GM23338 (cell line): ENCODE results near the gene CEBPB. TPM values are rescaled to one million over a fixed set of nuclear protein-coding genes. Genes with fewer than 3 reads are reported as not detected.

ENCODE experiments used
- ATAC-seq: fragments of 200-7000 bp; cut with Tn5 transposase; 3 replicates; pipeline ENCODE4 v1.9.1; 2020
- DNase-seq: peaks from one replicate; pipeline ENCODE4 v3.0.0-alpha.2; 2015; ENCODE audit warnings: low spot score
- H2AFZ ChIP-seq: fragments of 200-600 bp; sonication (generic); 2 replicates; pipeline ENCODE4 v1.8.0; 2016; ENCODE audit warnings: antibody characterized with exemption, mild to moderate bottlenecking, moderate library complexity
- H3F3A ChIP-seq: fragments of 200-600 bp; sonication (generic); replicated peaks from 2 replicates; pipeline ENCODE4 v1.8.0; 2017; ENCODE audit warnings: antibody characterized with exemption, mixed run types, low read depth
- H3K27ac ChIP-seq: fragments of 200-600 bp; sonication (generic); 2 replicates; pipeline ENCODE4 v1.6.1; 2016; ENCODE audit warnings: low read depth
- H3K27me3 ChIP-seq: fragments of 200-600 bp; sonication (generic); 2 replicates; pipeline ENCODE4 v1.8.0; 2016; ENCODE audit warnings: mild to moderate bottlenecking, mixed run types, moderate library complexity; ENCODE audit not compliant: insufficient read depth
- H3K36me3 ChIP-seq: fragments of 200-600 bp; sonication (generic); 2 replicates; pipeline ENCODE4 v1.8.0; 2016; ENCODE audit warnings: mild to moderate bottlenecking; ENCODE audit not compliant: insufficient read depth
- H3K4me1 ChIP-seq: fragments of 200-600 bp; sonication (generic); 2 replicates; pipeline ENCODE4 v1.8.0; 2016; ENCODE audit warnings: mild to moderate bottlenecking, moderate library complexity; ENCODE audit not compliant: insufficient read depth
- H3K4me2 ChIP-seq: fragments of 200-600 bp; sonication (generic); 2 replicates; pipeline ENCODE4 v1.7.1; 2017; ENCODE audit warnings: mixed run types
- H3K4me3 ChIP-seq: fragments of 200-600 bp; sonication (generic); 2 replicates; pipeline ENCODE4 v1.6.1; 2016; ENCODE audit warnings: mixed run types
- H3K79me2 ChIP-seq: fragments of 200-600 bp; sonication (generic); replicated peaks from 2 replicates; pipeline ENCODE4 v1.8.0; 2017; ENCODE audit warnings: mild to moderate bottlenecking; ENCODE audit not compliant: insufficient read depth
- H3K9me2 ChIP-seq: fragments of 200-600 bp; sonication (generic); 2 replicates; pipeline ENCODE4 v1.8.0; 2017; ENCODE audit not compliant: insufficient read depth
- H4K20me1 ChIP-seq: fragments of 200-600 bp; sonication (generic); replicated peaks from 2 replicates; pipeline ENCODE4 v1.8.0; 2017; ENCODE audit warnings: mild to moderate bottlenecking; ENCODE audit not compliant: insufficient read depth
- H3K27ac Mint-ChIP-seq: 2 replicates; pipeline ENCODE4 v1.8.0; 2020; ENCODE audit warnings: inconsistent platforms, mild to moderate bottlenecking, moderate library complexity, mixed read lengths
- H3K27me3 Mint-ChIP-seq: 3 replicates; pipeline ENCODE4 v1.8.0; 2022; ENCODE audit warnings: low read depth, mild to moderate bottlenecking, moderate library complexity, mixed read lengths, inconsistent platforms; ENCODE audit not compliant: insufficient read depth, poor library complexity
- H3K36me3 Mint-ChIP-seq: 3 replicates; pipeline ENCODE4 v1.8.0; 2021; ENCODE audit warnings: low read depth, mild to moderate bottlenecking, inconsistent platforms, moderate library complexity, mixed read lengths
- H3K4me1 Mint-ChIP-seq: 3 replicates; pipeline ENCODE4 v1.8.0; 2020; ENCODE audit warnings: mild to moderate bottlenecking, inconsistent platforms, mixed read lengths
- H3K4me3 Mint-ChIP-seq: 3 replicates; pipeline ENCODE4 v1.8.0; 2021; ENCODE audit warnings: moderate library complexity, mild to moderate bottlenecking, inconsistent platforms, mixed read lengths
- H3K9me3 Mint-ChIP-seq: 3 replicates; pipeline ENCODE4 v1.8.0; 2020; ENCODE audit warnings: moderate library complexity, mild to moderate bottlenecking, inconsistent platforms, mixed read lengths
- EZH2 ChIP-seq: fragments of 200-600 bp; sonication (generic); IDR thresholded peaks from one replicate; pipeline ENCODE4 v1.8.0; 2017; ENCODE audit warnings: antibody characterized with exemption, mild to moderate bottlenecking, low read depth; ENCODE audit not compliant: unreplicated experiment
- EZH2phosphoT487 ChIP-seq: fragments of 200-600 bp; sonication (generic); IDR thresholded peaks from one replicate; pipeline ENCODE4 v1.8.1; 2018; ENCODE audit warnings: antibody characterized with exemption; ENCODE audit not compliant: unreplicated experiment
- STAT1 ChIP-seq: IDR thresholded peaks from one replicate; pipeline ENCODE4 v1.6.1; 2016; ENCODE audit warnings: antibody characterized with exemption; ENCODE audit not compliant: unreplicated experiment
- ZNF114 ChIP-seq: fragments of 250-450 bp; sonication (Bioruptor Pico); IDR thresholded peaks from 2 replicates; pipeline ENCODE4 v1.5.0; 2020; ENCODE audit warnings: mild to moderate bottlenecking, moderate library complexity
- ZNF331 ChIP-seq: fragments of 250-450 bp; sonication (Bioruptor Pico); IDR thresholded peaks from 2 replicates; pipeline ENCODE4 v1.5.0; 2020; ENCODE audit warnings: low read depth, mild to moderate bottlenecking, moderate library complexity
- polyA plus RNA-seq: library from polyadenylated mRNA; unstranded; fragments of >200 nt; fragmentation: Nextera tagmentation; extraction: Ambion mirVana; gene quantifications from 2 replicates; pipeline ENCODE4 v1.2.1, GENCODE V29; 2016
- total RNA-seq: library from RNA; depleted of rRNA; stranded (reverse); fragments of >200 nt; shearing (Covaris generic); gene quantifications from 2 replicates; pipeline ENCODE4 v1.2.3, GENCODE V29; 2014
- TF ChIP-seq, protein P1 (sequence below), 2 experiments: fragments of 200-600 bp in 1 of 2; sonication (generic) in 1 of 2; conservative IDR thresholded peaks; 2 replicates each; pipeline versions ENCODE4 v1.5.1 to v1.6.1; 2016 to 2017; ENCODE audit warnings: antibody characterized with exemption in 2 of 2, low read depth in 2 of 2, mild to moderate bottlenecking in 2 of 2, moderate library complexity in 1 of 2
- TF ChIP-seq, protein P2 (sequence below): fragments of 250-450 bp; sonication (Bioruptor Pico); IDR thresholded peaks from 2 replicates; pipeline ENCODE4 v1.5.0; 2020; ENCODE audit warnings: mild to moderate bottlenecking, moderate library complexity

CEBPB gene
- total and polyA plus RNA-seq, 2 experiments from 2014 or later, result 20.6 to 25.4 TPM

DNA sequence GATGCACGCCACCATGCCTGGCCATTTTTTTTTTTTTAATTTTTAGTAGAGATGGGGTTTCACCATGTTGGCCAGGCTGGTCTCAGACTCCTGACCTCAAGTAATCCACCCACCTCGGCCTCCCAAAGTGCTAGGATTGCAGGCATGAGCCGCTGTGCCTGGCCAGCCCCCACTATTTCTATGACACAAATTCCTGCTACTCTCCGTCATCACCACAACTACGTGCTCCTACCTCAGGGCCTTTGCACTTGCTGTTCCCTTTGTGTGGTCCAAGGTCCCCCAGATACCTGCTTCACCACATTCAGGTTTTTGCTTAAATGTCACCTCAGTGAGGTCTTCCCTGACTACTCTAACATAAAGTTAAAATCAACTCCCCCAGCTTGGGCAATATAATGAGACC lies 5.2 kb upstream of the CEBPB start (continued):
- TF ChIP-seq, protein P1, sequence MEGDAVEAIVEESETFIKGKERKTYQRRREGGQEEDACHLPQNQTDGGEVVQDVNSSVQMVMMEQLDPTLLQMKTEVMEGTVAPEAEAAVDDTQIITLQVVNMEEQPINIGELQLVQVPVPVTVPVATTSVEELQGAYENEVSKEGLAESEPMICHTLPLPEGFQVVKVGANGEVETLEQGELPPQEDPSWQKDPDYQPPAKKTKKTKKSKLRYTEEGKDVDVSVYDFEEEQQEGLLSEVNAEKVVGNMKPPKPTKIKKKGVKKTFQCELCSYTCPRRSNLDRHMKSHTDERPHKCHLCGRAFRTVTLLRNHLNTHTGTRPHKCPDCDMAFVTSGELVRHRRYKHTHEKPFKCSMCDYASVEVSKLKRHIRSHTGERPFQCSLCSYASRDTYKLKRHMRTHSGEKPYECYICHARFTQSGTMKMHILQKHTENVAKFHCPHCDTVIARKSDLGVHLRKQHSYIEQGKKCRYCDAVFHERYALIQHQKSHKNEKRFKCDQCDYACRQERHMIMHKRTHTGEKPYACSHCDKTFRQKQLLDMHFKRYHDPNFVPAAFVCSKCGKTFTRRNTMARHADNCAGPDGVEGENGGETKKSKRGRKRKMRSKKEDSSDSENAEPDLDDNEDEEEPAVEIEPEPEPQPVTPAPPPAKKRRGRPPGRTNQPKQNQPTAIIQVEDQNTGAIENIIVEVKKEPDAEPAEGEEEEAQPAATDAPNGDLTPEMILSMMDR (conservative IDR thresholded peaks at IDR 0.05; ENCODE audit: low read depth in 2 of 2), result no peak
- TF ChIP-seq ZNF114 (CRISPR knock-in tag) (no peak), EZH2 (no peak), STAT1 (no peak), ZNF331 (no peak), EZH2phosphoT487 (no peak)

DNA sequence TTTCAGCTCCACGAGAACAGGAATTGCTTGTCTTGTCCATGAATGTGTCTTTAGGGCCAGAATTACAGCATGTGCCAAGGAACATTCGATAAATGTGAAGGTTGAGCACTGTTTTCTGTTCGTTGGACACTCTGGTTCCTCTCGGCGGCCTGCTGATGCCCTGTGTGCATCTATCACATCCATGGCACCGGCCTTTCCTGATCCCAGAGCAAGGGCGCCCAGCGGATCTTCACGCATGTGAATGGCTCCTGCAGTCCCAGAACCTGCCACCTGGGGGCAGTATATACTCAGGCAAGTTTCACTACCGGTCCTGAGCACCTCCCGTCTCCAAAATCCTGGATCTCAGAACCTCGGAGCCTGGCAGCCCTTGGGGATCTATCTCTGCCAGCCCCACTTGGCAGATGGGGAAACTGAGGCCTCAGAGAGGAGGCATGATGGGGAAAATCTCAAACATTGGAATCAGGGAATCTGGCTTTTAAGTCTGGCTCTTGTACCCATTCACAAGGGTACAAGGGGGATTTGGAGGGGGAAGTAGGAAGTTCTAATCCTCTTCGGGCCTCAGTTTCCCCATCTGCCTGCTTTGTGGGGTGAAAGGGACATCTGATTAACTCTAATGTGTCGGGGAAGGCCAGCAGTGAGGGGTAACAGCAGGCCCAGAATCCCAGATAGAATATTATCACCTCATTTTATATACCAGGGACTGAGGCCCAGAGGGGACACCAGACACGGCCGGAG lies 4.3 kb upstream of the CEBPB start:
- Histone ChIP-seq H3K4me3 (no peak overlapping the region), H4K20me1 (no peaks in the 10 kb centered on the region), H3K79me2 (no peaks in the 10 kb centered on the region), H3K36me3 (no peaks in the 10 kb centered on the region), H3K27me3 (no peaks in the 10 kb centered on the region), H3K4me1 (peaks cover 6% of the 10 kb centered on the region), H3K27ac (no peak overlapping the region), H2AFZ (peak overlapping the region; percentile 70; the same call in 1 of the 2 replicates), H3K9me2 (no peaks in the 10 kb centered on the region), H3F3A (no peaks in the 10 kb centered on the region), H3K4me2 (no peak overlapping the region)
- ATAC-seq (peak; percentile 31), DNase-seq (peak; percentile 96)
- Mint-ChIP-seq H3K4me1 (peaks cover 18% of the 10 kb centered on the region), H3K9me3 (no peaks in the 10 kb centered on the region), H3K27me3 (peaks cover 17% of the 10 kb centered on the region), H3K4me3 (no peak overlapping the region), H3K27ac (no peak overlapping the region), H3K36me3 (no peaks in the 10 kb centered on the region; the same call in 2 of the 3 replicates)
- TF ChIP-seq, protein P1 (conservative IDR thresholded peaks at IDR 0.05; ENCODE audit: low read depth in 2 of 2), result peak; percentile 94 to 96
- no peak for TF ChIP-seq ZNF331

DNA sequence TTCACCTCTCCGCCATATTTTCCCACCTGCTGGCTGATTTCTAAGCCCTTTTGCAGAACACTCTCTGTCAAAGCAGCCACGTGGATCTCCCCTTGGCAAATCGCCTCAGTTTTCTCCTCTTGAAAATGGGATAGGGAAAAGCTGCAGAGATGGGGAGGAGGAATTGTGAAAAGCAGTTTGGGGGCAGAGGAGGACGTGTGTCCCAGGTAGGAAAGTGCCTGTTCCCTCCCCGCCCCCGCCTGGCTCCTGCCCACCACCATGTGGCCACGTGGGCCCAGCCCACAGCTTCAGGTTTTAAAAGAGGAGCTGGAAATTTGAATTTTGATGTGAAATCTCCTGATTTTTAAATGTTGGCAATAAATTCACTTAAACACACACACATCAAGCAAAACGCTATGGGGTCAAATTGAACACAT lies 3.6 kb upstream of the CEBPB start:
- ATAC-seq (no peak), DNase-seq (no peak)
- H3K4me3 Mint-ChIP-seq, result no peak overlapping the region
- Histone ChIP-seq H3K4me2 (no peak overlapping the region), H3K27me3 (no peaks in the 10 kb centered on the region), H3F3A (no peaks in the 10 kb centered on the region), H3K36me3 (no peaks in the 10 kb centered on the region), H3K27ac (no peak overlapping the region), H3K4me1 (peaks cover 6% of the 10 kb centered on the region), H2AFZ (peak overlapping the region; percentile 72; the same call in 1 of the 2 replicates), H3K4me3 (no peak overlapping the region), H3K79me2 (0 out of 2 replicates have a peak, but pooled peaks cover 3% of the 10 kb centered on the region), H3K9me2 (no peaks in the 10 kb centered on the region), H4K20me1 (no peaks in the 10 kb centered on the region)
- H3K27me3 Mint-ChIP-seq, result peaks cover 17% of the 10 kb centered on the region
- no peaks in the 10 kb centered on the region; the same call in 1 of the 3 replicates for H3K36me3 Mint-ChIP-seq
- H3K4me1 Mint-ChIP-seq, result peaks cover 18% of the 10 kb centered on the region
- H3K9me3 Mint-ChIP-seq, result no peaks in the 10 kb centered on the region
- H3K27ac Mint-ChIP-seq, result no peak overlapping the region
- TF ChIP-seq, protein P2, sequence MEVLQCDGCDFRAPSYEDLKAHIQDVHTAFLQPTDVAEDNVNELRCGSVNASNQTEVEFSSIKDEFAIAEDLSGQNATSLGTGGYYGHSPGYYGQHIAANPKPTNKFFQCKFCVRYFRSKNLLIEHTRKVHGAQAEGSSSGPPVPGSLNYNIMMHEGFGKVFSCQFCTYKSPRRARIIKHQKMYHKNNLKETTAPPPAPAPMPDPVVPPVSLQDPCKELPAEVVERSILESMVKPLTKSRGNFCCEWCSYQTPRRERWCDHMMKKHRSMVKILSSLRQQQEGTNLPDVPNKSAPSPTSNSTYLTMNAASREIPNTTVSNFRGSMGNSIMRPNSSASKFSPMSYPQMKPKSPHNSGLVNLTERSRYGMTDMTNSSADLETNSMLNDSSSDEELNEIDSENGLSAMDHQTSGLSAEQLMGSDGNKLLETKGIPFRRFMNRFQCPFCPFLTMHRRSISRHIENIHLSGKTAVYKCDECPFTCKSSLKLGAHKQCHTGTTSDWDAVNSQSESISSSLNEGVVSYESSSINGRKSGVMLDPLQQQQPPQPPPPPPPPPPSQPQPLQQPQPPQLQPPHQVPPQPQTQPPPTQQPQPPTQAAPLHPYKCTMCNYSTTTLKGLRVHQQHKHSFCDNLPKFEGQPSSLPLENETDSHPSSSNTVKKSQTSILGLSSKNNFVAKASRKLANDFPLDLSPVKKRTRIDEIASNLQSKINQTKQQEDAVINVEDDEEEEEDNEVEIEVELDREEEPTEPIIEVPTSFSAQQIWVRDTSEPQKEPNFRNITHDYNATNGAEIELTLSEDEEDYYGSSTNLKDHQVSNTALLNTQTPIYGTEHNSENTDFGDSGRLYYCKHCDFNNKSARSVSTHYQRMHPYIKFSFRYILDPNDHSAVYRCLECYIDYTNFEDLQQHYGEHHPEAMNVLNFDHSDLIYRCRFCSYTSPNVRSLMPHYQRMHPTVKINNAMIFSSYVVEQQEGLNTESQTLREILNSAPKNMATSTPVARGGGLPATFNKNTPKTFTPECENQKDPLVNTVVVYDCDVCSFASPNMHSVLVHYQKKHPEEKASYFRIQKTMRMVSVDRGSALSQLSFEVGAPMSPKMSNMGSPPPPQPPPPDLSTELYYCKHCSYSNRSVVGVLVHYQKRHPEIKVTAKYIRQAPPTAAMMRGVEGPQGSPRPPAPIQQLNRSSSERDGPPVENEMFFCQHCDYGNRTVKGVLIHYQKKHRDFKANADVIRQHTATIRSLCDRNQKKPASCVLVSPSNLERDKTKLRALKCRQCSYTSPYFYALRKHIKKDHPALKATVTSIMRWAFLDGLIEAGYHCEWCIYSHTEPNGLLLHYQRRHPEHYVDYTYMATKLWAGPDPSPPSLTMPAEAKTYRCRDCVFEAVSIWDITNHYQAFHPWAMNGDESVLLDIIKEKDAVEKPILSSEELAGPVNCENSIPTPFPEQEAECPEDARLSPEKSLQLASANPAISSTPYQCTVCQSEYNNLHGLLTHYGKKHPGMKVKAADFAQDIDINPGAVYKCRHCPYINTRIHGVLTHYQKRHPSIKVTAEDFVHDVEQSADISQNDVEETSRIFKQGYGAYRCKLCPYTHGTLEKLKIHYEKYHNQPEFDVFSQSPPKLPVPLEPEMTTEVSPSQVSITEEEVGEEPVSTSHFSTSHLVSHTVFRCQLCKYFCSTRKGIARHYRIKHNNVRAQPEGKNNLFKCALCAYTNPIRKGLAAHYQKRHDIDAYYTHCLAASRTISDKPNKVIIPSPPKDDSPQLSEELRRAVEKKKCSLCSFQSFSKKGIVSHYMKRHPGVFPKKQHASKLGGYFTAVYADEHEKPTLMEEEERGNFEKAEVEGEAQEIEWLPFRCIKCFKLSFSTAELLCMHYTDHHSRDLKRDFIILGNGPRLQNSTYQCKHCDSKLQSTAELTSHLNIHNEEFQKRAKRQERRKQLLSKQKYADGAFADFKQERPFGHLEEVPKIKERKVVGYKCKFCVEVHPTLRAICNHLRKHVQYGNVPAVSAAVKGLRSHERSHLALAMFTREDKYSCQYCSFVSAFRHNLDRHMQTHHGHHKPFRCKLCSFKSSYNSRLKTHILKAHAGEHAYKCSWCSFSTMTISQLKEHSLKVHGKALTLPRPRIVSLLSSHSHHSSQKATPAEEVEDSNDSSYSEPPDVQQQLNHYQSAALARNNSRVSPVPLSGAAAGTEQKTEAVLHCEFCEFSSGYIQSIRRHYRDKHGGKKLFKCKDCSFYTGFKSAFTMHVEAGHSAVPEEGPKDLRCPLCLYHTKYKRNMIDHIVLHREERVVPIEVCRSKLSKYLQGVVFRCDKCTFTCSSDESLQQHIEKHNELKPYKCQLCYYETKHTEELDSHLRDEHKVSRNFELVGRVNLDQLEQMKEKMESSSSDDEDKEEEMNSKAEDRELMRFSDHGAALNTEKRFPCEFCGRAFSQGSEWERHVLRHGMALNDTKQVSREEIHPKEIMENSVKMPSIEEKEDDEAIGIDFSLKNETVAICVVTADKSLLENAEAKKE, result no peak
